ENCODE results near the gene SLBP.

Gene SLBP

DNA sequence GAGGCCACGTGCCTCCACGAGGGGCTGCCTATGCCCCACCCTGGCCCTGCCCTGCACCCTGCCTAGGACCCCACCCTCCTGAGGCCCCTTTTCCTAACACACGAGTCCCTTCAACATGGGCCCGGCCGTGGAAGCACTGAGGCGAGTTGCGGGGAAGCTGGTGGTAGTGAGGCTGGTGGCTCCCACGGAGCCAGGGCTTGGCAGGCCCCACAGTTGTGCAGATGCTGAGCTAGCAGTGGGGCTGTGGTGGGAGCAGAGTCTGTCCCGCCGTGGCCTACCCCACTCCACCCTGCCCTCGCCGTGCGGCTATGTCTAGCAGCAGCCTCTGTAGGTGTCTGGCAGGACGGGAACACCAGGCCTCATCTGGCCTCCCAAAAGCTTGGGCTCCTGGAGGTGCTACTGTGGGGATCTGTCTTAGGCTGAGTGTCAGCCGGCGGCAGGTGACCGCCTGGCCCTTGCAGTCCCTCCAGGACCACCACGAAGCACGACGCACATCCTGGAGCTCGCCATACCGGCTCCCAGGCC, 28.0 kb upstream of the SLBP start:
- no peaks in the 10 kb centered on the region for H3K27me3 Mint-ChIP-seq
- peaks cover 17% of the 10 kb centered on the region for H3K36me3 Mint-ChIP-seq
- no peak overlapping the region for H3K27ac Mint-ChIP-seq
- H3K4me3 Mint-ChIP-seq, result no peak overlapping the region
- H3K9me3 Mint-ChIP-seq, result peaks cover 5% of the 10 kb centered on the region
- H3K4me1 Mint-ChIP-seq, result no peaks in the 10 kb centered on the region

GRCh38 chr4:1739358-1739757, 27.2 kb upstream of the SLBP start:
- H3K27ac Mint-ChIP-seq, result no peak overlapping the region
- H3K9me3 Mint-ChIP-seq, result peaks cover 5% of the 10 kb centered on the region
- no peak overlapping the region for H3K4me3 Mint-ChIP-seq
- H3K4me1 Mint-ChIP-seq, result no peaks in the 10 kb centered on the region
- no peaks in the 10 kb centered on the region for H3K27me3 Mint-ChIP-seq
- peaks cover 17% of the 10 kb centered on the region for H3K36me3 Mint-ChIP-seq

DNA sequence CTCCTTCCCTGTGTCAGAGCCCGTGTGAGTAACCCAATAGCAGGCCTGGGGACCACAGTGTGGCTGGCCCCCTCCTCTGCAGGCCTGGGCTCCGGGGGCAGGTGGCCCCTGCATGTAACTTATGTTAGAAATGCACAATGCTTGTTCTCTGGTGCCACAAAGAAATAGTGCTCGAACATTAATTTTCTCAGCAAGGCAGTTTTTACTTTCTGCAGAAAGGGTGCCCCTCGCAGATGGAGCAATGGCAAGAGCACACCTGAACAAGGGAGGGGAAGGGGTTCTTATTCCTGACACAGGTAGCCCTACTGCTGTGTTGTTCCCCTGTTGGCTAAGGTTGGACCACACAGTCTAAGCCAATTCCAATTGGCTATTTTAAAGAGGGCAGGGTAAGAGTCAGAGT, 26.3 kb upstream of the SLBP start:
- Mint-ChIP-seq H3K36me3 (peaks cover 16% of the 10 kb centered on the region), H3K27ac (peak overlapping the region; percentile 26), H3K27me3 (no peaks in the 10 kb centered on the region), H3K4me3 (no peak overlapping the region), H3K4me1 (no peaks in the 10 kb centered on the region), H3K9me3 (peaks cover 5% of the 10 kb centered on the region)

DNA sequence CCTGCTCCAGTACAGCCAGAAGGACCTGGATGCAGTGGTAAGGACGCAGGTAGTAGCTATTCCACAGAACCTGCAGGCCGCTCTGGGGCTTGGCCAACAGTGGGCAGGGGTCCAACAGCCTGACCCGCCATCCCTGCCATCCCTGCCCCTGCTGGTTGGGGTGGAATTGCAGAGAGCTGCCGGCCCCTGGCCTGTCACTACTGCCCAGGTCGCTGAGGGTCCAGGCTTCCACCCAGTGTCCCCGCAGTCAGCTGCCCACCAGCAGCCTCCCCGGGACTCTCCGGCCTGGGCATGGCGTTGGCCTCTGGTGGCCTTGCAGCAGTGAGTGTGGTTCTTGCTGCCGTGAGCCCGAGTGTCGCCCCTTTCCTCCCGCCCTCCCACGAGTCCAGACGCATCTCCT, 25.5 kb upstream of the SLBP start:
- Mint-ChIP-seq H3K4me1 (no peaks in the 10 kb centered on the region), H3K27me3 (no peaks in the 10 kb centered on the region), H3K4me3 (no peak overlapping the region), H3K27ac (no peak overlapping the region), H3K9me3 (peaks cover 5% of the 10 kb centered on the region), H3K36me3 (peaks cover 15% of the 10 kb centered on the region)

DNA sequence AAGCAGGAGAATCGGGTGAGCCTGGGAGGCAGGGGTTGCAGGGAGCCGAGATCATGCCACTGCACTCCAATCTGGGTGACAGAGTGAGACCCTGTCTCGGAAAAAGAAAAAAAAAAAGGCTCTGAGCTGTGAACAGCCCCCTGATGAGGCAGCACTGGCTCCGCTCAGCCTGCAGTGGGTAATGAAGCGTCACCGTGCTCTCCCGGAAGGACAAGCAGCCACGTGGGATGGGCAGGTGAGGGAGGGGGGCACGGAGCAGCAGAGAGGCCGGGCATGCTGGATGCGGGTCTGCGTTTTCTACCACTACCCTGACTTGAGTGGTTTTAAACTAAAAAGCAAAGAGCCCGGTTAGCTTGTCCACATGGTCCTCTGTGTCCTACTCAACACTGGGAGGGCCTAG, 24.7 kb upstream of the SLBP start:
- Mint-ChIP-seq H3K4me1 (no peaks in the 10 kb centered on the region), H3K4me3 (no peak overlapping the region), H3K36me3 (peaks cover 15% of the 10 kb centered on the region), H3K27me3 (no peaks in the 10 kb centered on the region), H3K9me3 (peaks cover 5% of the 10 kb centered on the region), H3K27ac (no peak overlapping the region)

GRCh38 chr4:1735215-1735614, 23.1 kb upstream of the SLBP start:
- H3K36me3 Mint-ChIP-seq, result peaks cover 13% of the 10 kb centered on the region
- H3K27ac Mint-ChIP-seq, result no peak overlapping the region
- H3K4me3 Mint-ChIP-seq, result no peak overlapping the region
- no peaks in the 10 kb centered on the region for H3K27me3 Mint-ChIP-seq
- H3K9me3 Mint-ChIP-seq, result peaks cover 5% of the 10 kb centered on the region
- H3K4me1 Mint-ChIP-seq, result no peaks in the 10 kb centered on the region

DNA sequence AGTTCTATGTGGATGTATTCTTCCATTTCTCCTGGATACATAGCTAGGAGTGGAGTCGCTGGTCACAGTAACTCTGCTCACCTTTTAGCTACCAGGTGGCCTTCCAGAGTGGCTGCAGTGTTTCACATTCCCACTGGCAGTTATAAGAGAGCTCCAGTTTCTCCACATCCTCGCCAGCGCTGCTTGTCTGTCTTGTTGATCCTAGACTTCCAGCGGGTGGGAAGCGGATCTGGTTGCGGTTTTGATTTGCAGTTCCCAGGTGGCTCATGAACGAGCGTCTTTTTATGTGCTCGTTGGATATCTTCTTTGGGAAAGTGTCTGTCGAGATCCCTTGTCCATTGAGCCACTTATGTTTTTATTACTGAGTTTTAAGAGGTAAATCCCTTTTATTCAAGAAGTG, 20.8 kb upstream of the SLBP start:
- no peaks in the 10 kb centered on the region for H3K9me3 Mint-ChIP-seq
- no peaks in the 10 kb centered on the region for H3K27me3 Mint-ChIP-seq
- H3K27ac Mint-ChIP-seq, result no peak overlapping the region
- H3K4me3 Mint-ChIP-seq, result no peak overlapping the region
- peaks cover 12% of the 10 kb centered on the region for H3K4me1 Mint-ChIP-seq
- H3K36me3 Mint-ChIP-seq, result peaks cover 1% of the 10 kb centered on the region

GRCh38 chr4:1731180-1731579, 19.1 kb upstream of the SLBP start:
- no peaks in the 10 kb centered on the region for H3K27me3 Mint-ChIP-seq
- H3K9me3 Mint-ChIP-seq, result no peaks in the 10 kb centered on the region
- H3K27ac Mint-ChIP-seq, result no peak overlapping the region
- H3K4me3 Mint-ChIP-seq, result no peak overlapping the region
- peaks cover 5% of the 10 kb centered on the region for H3K36me3 Mint-ChIP-seq
- peaks cover 26% of the 10 kb centered on the region for H3K4me1 Mint-ChIP-seq

DNA sequence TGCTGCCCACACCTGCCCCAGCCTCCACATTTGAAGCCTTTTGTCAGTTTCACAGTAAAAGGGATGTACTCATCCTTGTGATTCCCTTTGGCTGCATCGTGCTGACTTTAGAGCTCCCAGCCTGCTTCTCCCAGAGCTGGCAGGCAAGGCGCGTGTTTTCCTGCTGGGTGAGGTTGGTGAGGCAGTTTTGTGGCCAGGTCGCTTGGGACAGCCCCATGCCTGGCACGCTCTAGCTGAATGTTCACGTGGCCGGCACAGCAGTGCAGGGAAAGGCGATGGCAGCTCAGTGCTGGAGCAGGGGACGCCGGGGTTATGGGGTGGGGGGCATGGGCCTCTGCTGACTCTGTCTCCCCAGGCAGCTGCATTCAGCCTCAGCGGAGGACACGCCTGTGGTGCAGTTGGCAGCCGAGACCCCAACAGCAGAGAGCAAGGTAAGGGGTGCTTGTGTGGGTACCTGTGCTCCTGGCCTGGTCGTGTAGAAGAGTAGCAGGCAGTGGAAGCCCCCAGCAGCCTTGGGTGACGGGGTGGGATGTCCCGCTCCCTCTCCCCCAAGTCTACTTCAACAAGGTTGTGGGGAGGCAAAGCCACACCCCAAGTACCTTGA, 18.5 kb upstream of the SLBP start:
- H3K27me3 Mint-ChIP-seq, result no peaks in the 10 kb centered on the region
- H3K4me1 Mint-ChIP-seq, result peaks cover 30% of the 10 kb centered on the region
- H3K4me3 Mint-ChIP-seq, result no peak overlapping the region
- H3K9me3 Mint-ChIP-seq, result no peaks in the 10 kb centered on the region
- peaks cover 5% of the 10 kb centered on the region for H3K36me3 Mint-ChIP-seq
- H3K27ac Mint-ChIP-seq, result no peak overlapping the region

- Mint-ChIP-seq H3K27me3 (no peaks in the 10 kb centered on the region), H3K36me3 (peaks cover 5% of the 10 kb centered on the region), H3K4me1 (peaks cover 50% of the 10 kb centered on the region), H3K4me3 (no peak overlapping the region), H3K27ac (no peak overlapping the region), H3K9me3 (no peaks in the 10 kb centered on the region)
Observed at GRCh38 chr4:1728061-1728980, 16.2 kb upstream of the SLBP start.

DNA sequence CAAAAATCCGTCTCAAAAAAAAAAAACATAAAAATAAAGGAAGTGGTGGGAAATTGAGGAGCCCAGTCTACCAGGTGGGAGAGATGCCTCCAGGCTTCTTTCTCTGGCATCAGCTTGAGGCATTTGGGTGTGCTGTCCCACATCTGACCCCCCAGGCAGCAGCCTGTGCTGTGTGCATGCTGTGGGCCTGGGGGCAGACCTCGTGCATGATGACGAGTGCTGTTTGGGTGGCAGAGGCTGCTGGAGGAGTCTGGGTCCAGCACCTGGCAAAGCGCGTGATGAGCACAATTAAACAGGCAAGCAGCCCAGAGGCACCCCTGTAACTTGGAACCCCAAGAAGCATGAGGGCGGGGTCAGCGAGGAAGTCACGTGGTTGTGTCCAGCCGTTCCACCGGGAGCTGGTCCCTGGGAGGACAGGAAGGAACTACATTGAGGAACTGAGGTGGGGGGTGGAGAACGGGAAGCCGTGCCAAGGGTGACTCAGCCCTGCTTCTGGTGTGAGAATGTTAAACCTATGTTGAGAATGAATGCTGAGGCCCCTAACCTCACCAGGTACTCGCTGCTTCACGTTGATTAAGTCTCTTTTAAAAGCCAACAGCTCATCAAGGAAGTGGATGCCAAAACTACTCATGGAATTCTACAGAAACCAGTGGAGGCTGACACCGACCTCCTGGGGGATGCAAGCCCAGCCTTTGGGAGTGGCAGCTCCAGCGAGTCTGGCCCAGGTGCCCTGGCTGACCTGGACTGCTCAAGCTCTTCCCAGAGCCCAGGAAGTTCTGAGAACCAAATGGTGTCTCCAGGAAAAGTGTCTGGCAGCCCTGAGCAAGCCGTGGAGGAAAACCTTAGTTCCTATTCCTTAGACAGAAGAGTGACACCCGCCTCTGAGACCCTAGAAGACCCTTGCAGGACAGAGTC, 15.3 kb upstream of the SLBP start:
- H3K36me3 Mint-ChIP-seq, result peaks cover 5% of the 10 kb centered on the region
- H3K9me3 Mint-ChIP-seq, result no peaks in the 10 kb centered on the region
- no peak overlapping the region for H3K27ac Mint-ChIP-seq
- H3K4me1 Mint-ChIP-seq, result peaks cover 59% of the 10 kb centered on the region
- H3K4me3 Mint-ChIP-seq, result no peak overlapping the region
- no peaks in the 10 kb centered on the region for H3K27me3 Mint-ChIP-seq

GRCh38 chr4:1726146-1726934, 14.2 kb upstream of the SLBP start:
- Mint-ChIP-seq H3K27ac (peak overlapping the region; percentile 59), H3K9me3 (no peaks in the 10 kb centered on the region), H3K36me3 (peaks cover 5% of the 10 kb centered on the region), H3K4me3 (peak overlapping the region; percentile 52), H3K4me1 (peaks cover 65% of the 10 kb centered on the region), H3K27me3 (no peaks in the 10 kb centered on the region)

DNA sequence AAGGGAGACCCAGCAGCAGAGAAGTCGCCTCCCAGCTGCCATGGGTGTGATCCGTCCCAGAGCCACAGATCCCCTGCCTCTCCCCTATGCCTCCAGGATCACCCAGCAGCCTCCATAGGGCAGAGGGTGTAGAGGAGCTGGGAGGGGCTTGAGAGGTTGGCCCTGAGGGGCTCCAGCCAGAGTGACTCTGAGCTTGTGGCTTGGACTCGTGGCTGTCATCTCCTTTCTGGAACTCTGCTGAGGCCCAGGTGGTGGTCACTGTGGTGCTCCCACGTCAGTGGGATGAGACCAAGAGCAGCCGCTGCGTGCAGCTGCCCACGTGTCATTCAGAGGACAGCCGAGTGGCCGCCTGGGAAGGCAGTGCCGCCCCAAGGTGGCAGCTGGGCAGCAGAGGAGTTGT, 13.4 kb upstream of the SLBP start:
- Mint-ChIP-seq H3K27me3 (no peaks in the 10 kb centered on the region), H3K36me3 (peaks cover 5% of the 10 kb centered on the region), H3K9me3 (no peaks in the 10 kb centered on the region), H3K4me1 (peaks cover 65% of the 10 kb centered on the region), H3K27ac (peak overlapping the region; percentile 43), H3K4me3 (peak overlapping the region; percentile 47)

GRCh38 chr4:1723131-1723801, 11.1 kb upstream of the SLBP start:
- no peaks in the 10 kb centered on the region for H3K9me3 Mint-ChIP-seq
- peaks cover 6% of the 10 kb centered on the region for H3K36me3 Mint-ChIP-seq
- H3K4me3 Mint-ChIP-seq, result peak overlapping the region; percentile 94
- peak overlapping the region; percentile 98 for H3K27ac Mint-ChIP-seq
- H3K27me3 Mint-ChIP-seq, result no peaks in the 10 kb centered on the region
- H3K4me1 Mint-ChIP-seq, result peaks cover 63% of the 10 kb centered on the region
